Uterus (tissue), 4 donors: ENCODE results near the gene ZBP1. TPM values are rescaled to one million over a fixed set of nuclear protein-coding genes. Genes with fewer than 3 reads are reported as not detected.

Source experiments
- DNase-seq, 2 donors: peaks; one replicate each; pipeline ENCODE4 v3.0.0-alpha.2; 2019 to 2020
- H3K27ac ChIP-seq, 2 donors: fragments of 200-600 bp; sonication (generic); 1 replicate in 1 of 2; 2 replicates in 1 of 2; pipeline ENCODE4 v1.5.1; 2016 to 2018
- H3K27me3 ChIP-seq, 2 donors: fragments of 200-600 bp; sonication (generic); one replicate each; pipeline ENCODE4 v1.5.1; 2018 to 2019; ENCODE audit warnings: control low read depth in 1 of 2
- H3K36me3 ChIP-seq, 2 donors: fragments of 200-600 bp; sonication (generic); one replicate each; pipeline ENCODE4 v1.5.1; 2019; ENCODE audit warnings: control low read depth in 1 of 2
- H3K4me1 ChIP-seq, 2 donors: fragments of 200-600 bp; sonication (generic); one replicate each; pipeline ENCODE4 v1.5.1; 2018 to 2019; ENCODE audit warnings: control low read depth in 1 of 2
- H3K4me3 ChIP-seq, 2 donors: fragments of 200-600 bp; sonication (generic); 1 replicate in 1 of 2; 2 replicates in 1 of 2; pipeline ENCODE4 v1.5.1; 2018 to 2019; ENCODE audit warnings: mild to moderate bottlenecking in 1 of 2
- H3K9me3 ChIP-seq, 2 donors: fragments of 200-600 bp; sonication (generic); one replicate each; pipeline ENCODE4 v1.5.1; 2019; ENCODE audit warnings: control low read depth in 1 of 2
- POLR2A ChIP-seq, 2 donors: fragments of 450-650 bp; IDR thresholded peaks; one replicate each; pipeline ENCODE4 v1.6.1; 2016; ENCODE audit warnings: antibody characterized with exemption in 2 of 2, mild to moderate bottlenecking in 1 of 2, moderate library complexity in 1 of 2
- intact Hi-C: fragments of 100-400 bp; cut with DNase I; formaldehyde crosslinking; loops from one replicate; pipeline ENCODE4 v1.15.1; 2023; ENCODE audit warnings: low total_unique reads
- total RNA-seq, 4 donors: library from RNA; depleted of rRNA in 3 of 4; stranded (reverse); fragments of >200 nt in 3 of 4; gene quantifications; one replicate each; pipeline versions ENCODE4 v1.1.0 to v1.2.4, GENCODE V29; 2014 to 2023
- TF ChIP-seq, protein P1 (sequence below), 4 experiments: fragments of 200-600 bp in 2 of 4; fragments of 450-650 bp in 2 of 4; sonication (generic) in 2 of 4; IDR thresholded peaks; one replicate each; pipeline ENCODE4 v1.5.1; 2016 to 2019; ENCODE audit warnings: antibody characterized with exemption in 4 of 4, mild to moderate bottlenecking in 2 of 4, moderate library complexity in 1 of 4
- donor health status: DM: yes; HTN: yes; CAD: no.

ZBP1 gene
- total RNA-seq, 4 donors from 2014 or later, result 0.46 TPM; not detected in 3

DNA sequence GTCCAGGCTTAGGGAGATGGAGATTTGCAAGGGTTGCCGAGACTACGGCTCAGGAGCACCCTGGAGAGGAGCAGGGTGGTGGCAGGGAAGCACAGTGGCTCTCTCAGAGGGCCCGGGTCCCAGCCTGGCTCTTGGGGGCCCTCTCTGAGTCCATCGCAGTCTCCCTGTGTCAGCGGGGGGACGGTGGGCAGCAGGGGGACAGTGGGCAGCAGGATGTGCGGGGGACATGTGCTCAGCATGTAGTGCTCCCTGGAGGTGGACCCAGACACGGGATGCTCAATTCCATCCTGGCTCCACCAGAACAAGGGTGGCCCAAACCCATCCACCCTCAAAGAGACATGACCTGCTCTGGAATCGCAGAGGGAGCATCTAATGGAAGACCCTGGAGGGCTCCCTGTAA lies 43.0 kb upstream of the ZBP1 start:
- Histone ChIP-seq H3K27ac (no peak overlapping the region), H3K4me1 (peaks cover 0 to 8% of the 10 kb centered on the region in 2 donors), H3K36me3 (no peaks in the 10 kb centered on the region), H3K4me3 (no peak overlapping the region), H3K27me3 (no peaks in the 10 kb centered on the region), H3K9me3 (no peaks in the 10 kb centered on the region)
- no peak for TF ChIP-seq POLR2A (IDR thresholded peaks at IDR 0.05)
- TF ChIP-seq, protein P1, sequence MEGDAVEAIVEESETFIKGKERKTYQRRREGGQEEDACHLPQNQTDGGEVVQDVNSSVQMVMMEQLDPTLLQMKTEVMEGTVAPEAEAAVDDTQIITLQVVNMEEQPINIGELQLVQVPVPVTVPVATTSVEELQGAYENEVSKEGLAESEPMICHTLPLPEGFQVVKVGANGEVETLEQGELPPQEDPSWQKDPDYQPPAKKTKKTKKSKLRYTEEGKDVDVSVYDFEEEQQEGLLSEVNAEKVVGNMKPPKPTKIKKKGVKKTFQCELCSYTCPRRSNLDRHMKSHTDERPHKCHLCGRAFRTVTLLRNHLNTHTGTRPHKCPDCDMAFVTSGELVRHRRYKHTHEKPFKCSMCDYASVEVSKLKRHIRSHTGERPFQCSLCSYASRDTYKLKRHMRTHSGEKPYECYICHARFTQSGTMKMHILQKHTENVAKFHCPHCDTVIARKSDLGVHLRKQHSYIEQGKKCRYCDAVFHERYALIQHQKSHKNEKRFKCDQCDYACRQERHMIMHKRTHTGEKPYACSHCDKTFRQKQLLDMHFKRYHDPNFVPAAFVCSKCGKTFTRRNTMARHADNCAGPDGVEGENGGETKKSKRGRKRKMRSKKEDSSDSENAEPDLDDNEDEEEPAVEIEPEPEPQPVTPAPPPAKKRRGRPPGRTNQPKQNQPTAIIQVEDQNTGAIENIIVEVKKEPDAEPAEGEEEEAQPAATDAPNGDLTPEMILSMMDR (IDR thresholded peaks at IDR 0.05), result no peak
- intact Hi-C loops, result no loop called here
- DNase-seq, result peak; percentile 8 to 13

DNA sequence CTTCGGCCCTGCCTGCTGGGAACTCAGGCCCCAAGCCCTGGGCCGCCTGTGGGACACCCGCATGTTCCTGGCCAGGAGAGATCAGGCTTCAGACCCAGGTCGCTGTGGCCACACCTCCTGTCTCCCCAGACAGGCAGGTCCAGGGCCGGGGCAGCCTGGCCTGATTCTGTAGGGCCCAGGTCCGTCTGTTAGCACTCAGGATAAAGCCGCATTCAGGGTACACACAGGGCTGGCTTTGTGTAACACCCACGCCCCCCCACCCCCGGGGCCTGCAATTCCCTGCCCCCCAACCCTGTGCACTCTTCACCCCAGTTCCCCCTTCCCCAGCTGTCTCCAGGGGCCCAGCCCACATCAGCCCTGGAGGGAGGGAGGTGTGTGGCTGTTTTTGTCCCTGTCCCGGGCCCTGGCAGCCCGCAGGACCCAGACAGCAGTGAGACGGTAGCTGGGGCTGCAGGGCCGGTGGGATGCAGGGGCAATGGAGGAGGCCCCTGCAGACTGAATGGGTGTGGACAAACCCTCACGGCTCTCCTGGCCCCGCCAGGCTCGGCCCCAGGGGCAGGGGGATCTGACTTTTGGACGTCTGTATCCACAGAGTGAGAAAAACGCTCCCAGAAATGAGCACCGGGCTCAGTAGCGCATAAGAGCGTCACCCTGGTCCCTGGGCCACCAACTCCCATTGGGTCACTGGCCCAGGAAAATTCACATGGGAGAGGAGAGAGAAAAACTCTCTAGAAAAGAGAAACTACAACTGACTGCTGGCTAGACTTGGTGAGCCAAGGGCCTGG lies 42.4 kb upstream of the ZBP1 start:
- intact Hi-C loops, result no loop called here
- Histone ChIP-seq H3K4me1 (peaks cover 0 to 8% of the 10 kb centered on the region in 2 donors), H3K36me3 (no peaks in the 10 kb centered on the region), H3K9me3 (no peaks in the 10 kb centered on the region), H3K27me3 (no peaks in the 10 kb centered on the region), H3K4me3 (no peak overlapping the region), H3K27ac (peak overlapping the region in 1 of 2 donors; percentile 15)
- peak; percentile 12 to 15 for DNase-seq
- TF ChIP-seq, protein P1 (IDR thresholded peaks at IDR 0.05), result no peak
- no peak for TF ChIP-seq POLR2A (IDR thresholded peaks at IDR 0.05)

DNA sequence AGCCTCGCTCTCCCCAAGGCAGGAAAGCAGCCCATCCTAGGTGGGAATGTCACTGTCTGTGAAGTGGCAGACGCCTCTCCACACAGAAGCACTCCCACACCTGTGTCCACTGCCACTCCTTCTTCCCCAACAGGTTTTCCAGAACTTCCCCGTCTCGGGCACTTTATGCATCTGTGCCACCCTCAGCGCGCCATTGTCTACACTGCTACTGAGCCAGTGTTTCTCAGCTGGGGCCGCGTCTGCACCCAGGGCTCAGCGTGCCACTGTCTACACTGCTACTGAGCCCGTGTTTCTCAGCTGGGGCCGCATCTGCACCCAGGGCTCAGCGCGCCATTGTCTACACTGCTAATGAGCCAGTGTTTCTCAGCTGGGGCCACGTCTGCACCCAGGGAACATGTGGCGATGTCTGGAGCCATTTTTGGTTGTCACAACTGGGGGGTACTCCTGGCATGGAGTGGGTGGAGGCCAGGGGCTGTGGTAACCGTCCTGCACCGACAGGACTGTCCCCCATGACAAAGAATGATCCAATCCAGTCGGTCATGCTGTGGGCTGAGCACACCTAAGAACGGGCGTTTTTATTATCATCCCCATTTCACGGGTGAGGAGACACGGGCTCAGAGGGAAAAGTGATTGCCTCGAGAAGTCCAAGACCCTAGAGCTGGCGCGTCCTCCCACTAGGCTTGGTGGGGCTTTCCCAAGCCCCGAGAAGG lies 41.7 kb upstream of the ZBP1 start:
- Histone ChIP-seq H3K27ac (peak overlapping the region; percentile 38 to 48), H3K4me1 (peaks cover 0 to 8% of the 10 kb centered on the region in 2 donors), H3K36me3 (no peaks in the 10 kb centered on the region), H3K27me3 (no peaks in the 10 kb centered on the region), H3K9me3 (no peaks in the 10 kb centered on the region), H3K4me3 (no peak overlapping the region)
- intact Hi-C loops, result no loop called here
- TF ChIP-seq, protein P1 (IDR thresholded peaks at IDR 0.05), result no peak
- TF ChIP-seq POLR2A (IDR thresholded peaks at IDR 0.05), result no peak
- peak in 1 of 2 donors; percentile 11 for DNase-seq

DNA sequence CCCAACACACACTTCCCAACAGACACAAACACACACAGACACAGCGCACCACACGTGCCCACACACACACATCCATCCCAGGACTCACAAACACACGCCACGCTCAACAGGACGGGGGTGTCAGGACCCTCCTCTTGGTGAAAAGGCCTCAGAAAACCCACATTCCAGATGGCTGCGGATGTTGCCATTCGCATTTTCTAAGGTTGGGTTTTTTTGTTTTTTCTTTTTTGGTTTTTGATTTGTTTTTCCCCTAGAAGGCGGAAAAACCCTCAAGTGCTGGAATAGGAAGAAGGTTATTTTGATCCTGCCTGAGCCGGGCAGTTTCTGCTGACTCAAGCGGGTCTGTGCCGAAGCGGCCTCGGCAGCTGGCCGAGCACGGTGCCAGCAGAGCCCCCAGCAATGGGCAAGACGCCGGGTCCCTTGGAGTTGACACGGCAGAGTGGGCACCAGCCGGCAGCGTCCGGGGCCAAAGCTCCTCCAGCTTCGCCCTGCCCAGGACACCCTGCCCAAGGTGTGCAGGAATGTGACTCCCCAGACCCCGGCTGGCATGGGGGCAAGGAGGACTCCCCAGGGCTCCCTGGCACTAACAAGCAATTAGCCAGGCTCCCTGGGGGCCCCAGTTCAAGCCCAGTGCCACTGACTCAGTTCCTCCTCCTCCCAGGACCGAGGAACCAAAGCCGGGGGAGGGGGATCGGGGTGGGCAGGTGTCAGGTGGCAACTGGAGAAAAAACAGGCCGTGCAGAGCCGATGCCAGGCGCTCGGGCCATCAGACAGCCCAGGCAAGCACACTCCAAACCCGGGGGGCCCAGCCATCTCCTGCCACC lies 40.9 kb upstream of the ZBP1 start:
- Histone ChIP-seq H3K27me3 (no peaks in the 10 kb centered on the region), H3K4me3 (no peak overlapping the region), H3K36me3 (no peaks in the 10 kb centered on the region), H3K4me1 (peaks cover 0 to 8% of the 10 kb centered on the region in 2 donors), H3K9me3 (no peaks in the 10 kb centered on the region), H3K27ac (peak overlapping the region; percentile 38 to 48)
- TF ChIP-seq, protein P1 (IDR thresholded peaks at IDR 0.05), result no peak
- no peak for TF ChIP-seq POLR2A (IDR thresholded peaks at IDR 0.05)
- intact Hi-C loops, result no loop called here
- peak; percentile 17 to 20 for DNase-seq
